HL-60 (cell line): ENCODE results near the gene CD320.
"Not testable (repeated sequence)": the region's sequence is repeated elsewhere in the genome, so short reads cannot be mapped to it uniquely, and the experiment has no call there.

Experiments
- DNase-seq, 2 experiments: peaks; one replicate each; pipeline ENCODE4 v3.0.0-alpha.2; 2010 to 2020; ENCODE audit warnings: low read depth in 1 of 2, low spot score in 1 of 2
- H3K27ac ChIP-seq: fragments of 250-450 bp; sonication (Bioruptor Pico); replicated peaks from 2 replicates; pipeline ENCODE4 v1.5.1; 2020; ENCODE audit warnings: mild to moderate bottlenecking, moderate library complexity
- H3K27me3 ChIP-seq: fragments of 250-450 bp; sonication (Bioruptor Pico); 2 replicates; pipeline ENCODE4 v1.5.1; 2021; ENCODE audit warnings: mild to moderate bottlenecking, moderate library complexity; ENCODE audit not compliant: insufficient read depth, poor library complexity, severe bottlenecking
- H3K4me3 ChIP-seq: replicated peaks from 2 replicates; pipeline ENCODE4 v1.5.1; 2011; ENCODE audit warnings: mild to moderate bottlenecking, control low read depth, low read length; ENCODE audit not compliant: insufficient read depth
- CTCF ChIP-seq: IDR thresholded peaks from one replicate; pipeline ENCODE4 v1.5.1; 2011; ENCODE audit warnings: low read length, control low read depth, inconsistent platforms; ENCODE audit not compliant: insufficient read depth
- GABPA ChIP-seq: IDR thresholded peaks from 2 replicates; pipeline ENCODE4 v1.6.1; 2012; ENCODE audit warnings: low read depth
- POLR2AphosphoS5 ChIP-seq: IDR thresholded peaks from 2 replicates; pipeline ENCODE4 v1.6.1; 2012; ENCODE audit warnings: low read depth
- REST ChIP-seq: IDR thresholded peaks from 2 replicates; pipeline ENCODE4 v1.6.1; 2012; ENCODE audit warnings: low read depth; ENCODE audit not compliant: insufficient replicate concordance
- SPI1 ChIP-seq: IDR thresholded peaks from 2 replicates; pipeline ENCODE4 v1.6.1; 2012; ENCODE audit warnings: low read depth, mild to moderate bottlenecking, borderline replicate concordance

The CD320 gene

GRCh38 chr19:8319807-8320520 lies 11.8 kb upstream of the CD320 start:
- Histone ChIP-seq H3K27ac (peak overlapping the region; percentile 87), H3K27me3 (no peaks in the 10 kb centered on the region), H3K4me3 (peak overlapping the region; percentile 99)
- no peak for TF ChIP-seq GABPA
- TF ChIP-seq REST = no peak
- no peak for TF ChIP-seq SPI1
- no peak for DNase-seq

GRCh38 chr19:8318835-8319234 lies 10.7 kb upstream of the CD320 start:
- H3K4me3 ChIP-seq, H3K27me3 ChIP-seq, H3K27ac ChIP-seq, DNase-seq: not testable (repeated sequence)

GRCh38 chr19:8316351-8317125 lies 8.4 kb upstream of the CD320 start:
- Histone ChIP-seq H3K27me3 (no peaks in the 10 kb centered on the region), H3K4me3 (no peak overlapping the region), H3K27ac (no peak overlapping the region)
- DNase-seq = no peak
- TF ChIP-seq CTCF (no peak), SPI1 (no peak), REST (no peak), POLR2AphosphoS5 (no peak), GABPA (no peak)

GRCh38 chr19:8314981-8315640 lies 7.0 kb upstream of the CD320 start:
- H3K27me3 ChIP-seq, DNase-seq, H3K27ac ChIP-seq, H3K4me3 ChIP-seq: not testable (repeated sequence)

- H3K27me3 ChIP-seq = no peaks in the 10 kb centered on the region
- no peak for TF ChIP-seq POLR2AphosphoS5
- H3K27ac ChIP-seq = no peak overlapping the region
- H3K4me3 ChIP-seq = no peak overlapping the region
- no peak for DNase-seq
These were observed 3.5 kb upstream of the CD320 start for GRCh38 chr19:8311461-8312260.
